Skeletal muscle cell (primary cell): Measurements from ENCODE around the gene DPY30.

ENCODE experiments used
- DNase-seq: peaks from one replicate; pipeline ENCODE4 v3.0.0-alpha.2; 2010; ENCODE audit warnings: low read depth
- H3K4me3 ChIP-seq: 2 replicates; pipeline ENCODE4 v1.5.1; 2011; ENCODE audit warnings: low read depth, mild to moderate bottlenecking, control low read depth, low read length, moderate library complexity

The DPY30 gene

GRCh38 chr2:31983762-31984467 is 55.7 kb downstream of the DPY30 start:
- no peak overlapping the region for H3K4me3 ChIP-seq
- no peak for DNase-seq

- no peak overlapping the region for H3K4me3 ChIP-seq
Measured at GRCh38 chr2:31980674-31981356, 58.8 kb downstream of the DPY30 start.

DNA sequence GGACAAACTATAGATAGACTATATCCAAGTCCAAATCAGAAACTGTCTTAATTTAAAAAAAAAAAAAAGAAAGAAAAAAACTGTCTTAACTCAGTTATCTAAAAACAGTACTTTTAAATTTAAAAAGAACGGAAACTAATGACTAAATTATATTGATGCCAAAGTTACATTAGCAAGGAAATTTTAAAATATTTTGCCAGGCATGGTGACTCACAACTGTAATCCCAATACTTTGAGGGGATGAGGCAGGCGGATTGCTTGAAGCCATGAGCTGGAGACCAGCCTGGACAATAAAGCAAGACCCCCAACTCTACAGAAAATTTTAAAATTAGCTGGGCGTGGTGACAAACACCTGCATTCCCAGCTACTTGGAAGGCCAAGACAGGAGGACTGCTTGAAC is 59.6 kb downstream of the DPY30 start:
- H3K4me3 ChIP-seq, result no peak overlapping the region
- DNase-seq, result no peak

More at GRCh38 chr2:31980674-31981356, 58.8 kb downstream of the DPY30 start:
- DNase-seq, result no peak

DNA sequence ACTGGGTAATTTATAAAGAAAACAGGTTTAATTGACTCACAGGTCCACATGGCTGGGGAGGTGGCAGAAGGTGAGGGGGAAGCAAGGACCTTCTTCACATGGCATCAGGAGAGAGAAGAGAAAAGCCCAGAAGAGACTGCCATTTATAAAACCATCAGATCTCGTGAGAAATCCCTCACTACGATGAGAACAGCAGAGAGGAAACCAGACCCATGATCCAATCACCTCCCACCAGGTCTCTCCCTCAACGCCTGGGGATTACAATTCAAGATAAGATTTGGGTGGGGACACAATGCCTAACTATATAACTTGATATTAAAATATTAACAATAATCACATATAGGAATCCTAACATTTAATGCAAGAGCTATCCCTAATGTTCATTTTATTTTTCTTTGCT is 60.6 kb downstream of the DPY30 start:
- no peak for DNase-seq
- no peak overlapping the region for H3K4me3 ChIP-seq

DNA sequence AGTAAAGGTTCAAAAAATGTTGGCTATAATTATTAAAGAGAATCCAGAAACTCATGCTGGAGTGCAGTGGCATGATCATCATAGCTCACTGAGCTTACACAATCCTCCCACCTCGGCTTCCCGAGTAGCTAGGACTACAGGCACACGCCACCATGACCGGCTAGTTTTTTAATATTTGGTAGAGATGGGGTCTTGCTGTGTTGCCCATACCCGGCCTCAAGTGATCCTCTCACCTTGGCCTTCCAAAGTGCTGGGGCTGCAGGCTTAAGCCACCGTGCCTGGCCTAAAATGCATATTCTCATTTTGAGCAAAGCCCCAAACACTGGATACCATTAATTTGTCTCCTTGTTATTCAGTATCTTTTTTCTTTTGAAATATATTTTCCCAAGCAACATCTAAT is 61.2 kb downstream of the DPY30 start:
- no peak for DNase-seq
- no peak overlapping the region for H3K4me3 ChIP-seq
